ENCODE data around the gene GNB3. TPM values are rescaled to one million over a fixed set of nuclear protein-coding genes. Genes with fewer than 3 reads are reported as not detected.

The GNB3 gene
- not detected in 2 replicates for total RNA-seq (2014; rRNA removed; shearing (Covaris generic))

GRCh38 chr12:6840761-6841515 lies at the start of gene GNB3:
TSS of gene GNB3 (plus strand) at chr12:6840925. CDS start at chr12:6841288, 363 bp downstream.
- Histone ChIP-seq H3K4me3 (no peak within 1 kb of the TSS), H3K27ac (no peak within 1 kb of the TSS), H3K4me1 (replicated peaks) (no peaks in the 10 kb centered on the region), H3K27me3 (replicated peaks) (peaks cover 15% of the 10 kb centered on the region), H3K9me3 (replicated peaks) (no peaks in the 10 kb centered on the region; the same call in 1 of the 2 replicates), H3K36me3 (peaks cover 11% of the 10 kb centered on the region)
- no peak for DNase-seq (ENCODE audit: low read depth in 1 of 2, low spot score in 2 of 2)

GRCh38 chr12:6791931-6792520 lies 48.7 kb upstream of the GNB3 start:
- DNase-seq (ENCODE audit: low read depth in 1 of 2, low spot score in 2 of 2) = no peak
- no peaks in the 10 kb centered on the region for H3K4me1 ChIP-seq (replicated peaks)
- H3K27me3 ChIP-seq (replicated peaks) = 0 out of 2 replicates have a peak, but pooled peaks cover 6% of the 10 kb centered on the region
- H3K9me3 ChIP-seq (replicated peaks) = no peaks in the 10 kb centered on the region
- H3K4me3 ChIP-seq = no peak overlapping the region
- H3K36me3 ChIP-seq = no peaks in the 10 kb centered on the region
- no peak overlapping the region for H3K27ac ChIP-seq

GRCh38 chr12:6792522-6793201 lies 48.1 kb upstream of the GNB3 start:
- H3K36me3 ChIP-seq = no peaks in the 10 kb centered on the region
- H3K4me1 ChIP-seq (replicated peaks) = no peaks in the 10 kb centered on the region
- no peak overlapping the region for H3K4me3 ChIP-seq
- H3K27me3 ChIP-seq (replicated peaks) = 0 out of 2 replicates have a peak, but pooled peaks cover 6% of the 10 kb centered on the region
- DNase-seq (ENCODE audit: low read depth in 1 of 2, low spot score in 2 of 2) = no peak
- H3K27ac ChIP-seq = no peak overlapping the region
- no peaks in the 10 kb centered on the region for H3K9me3 ChIP-seq (replicated peaks)

- Histone ChIP-seq H3K36me3 (no peaks in the 10 kb centered on the region), H3K4me3 (no peak overlapping the region), H3K9me3 (replicated peaks) (no peaks in the 10 kb centered on the region), H3K27me3 (replicated peaks) (0 out of 2 replicates have a peak, but pooled peaks cover 6% of the 10 kb centered on the region), H3K4me1 (replicated peaks) (no peaks in the 10 kb centered on the region), H3K27ac (no peak overlapping the region)
- no peak for DNase-seq (ENCODE audit: low read depth in 1 of 2, low spot score in 2 of 2)
Measured at GRCh38 chr12:6795088-6795487, 45.6 kb upstream of the GNB3 start.

- no peaks in the 10 kb centered on the region for H3K9me3 ChIP-seq (replicated peaks)
- no peak for DNase-seq (ENCODE audit: low read depth in 1 of 2, low spot score in 2 of 2)
- H3K4me1 ChIP-seq (replicated peaks) = no peaks in the 10 kb centered on the region
- H3K36me3 ChIP-seq = no peaks in the 10 kb centered on the region
- H3K27me3 ChIP-seq (replicated peaks) = 0 out of 2 replicates have a peak, but pooled peaks cover 6% of the 10 kb centered on the region
- H3K4me3 ChIP-seq = no peak overlapping the region
- no peak overlapping the region for H3K27ac ChIP-seq
Measured at GRCh38 chr12:6796576-6796975, 44.1 kb upstream of the GNB3 start.

GRCh38 chr12:6799147-6799546 lies 41.6 kb upstream of the GNB3 start:
- Histone ChIP-seq H3K27me3 (replicated peaks) (0 out of 2 replicates have a peak, but pooled peaks cover 3% of the 10 kb centered on the region), H3K4me1 (replicated peaks) (no peaks in the 10 kb centered on the region), H3K36me3 (no peaks in the 10 kb centered on the region), H3K27ac (no peak overlapping the region), H3K9me3 (replicated peaks) (peaks cover under 1% of the 10 kb centered on the region; the same call in 1 of the 2 replicates), H3K4me3 (no peak overlapping the region)
- no peak for DNase-seq (ENCODE audit: low read depth in 1 of 2, low spot score in 2 of 2)

- no peak for DNase-seq (ENCODE audit: low read depth in 1 of 2, low spot score in 2 of 2)
- Histone ChIP-seq H3K9me3 (replicated peaks) (peaks cover 6% of the 10 kb centered on the region; the same call in 1 of the 2 replicates), H3K4me3 (no peak overlapping the region), H3K27ac (no peak overlapping the region), H3K4me1 (replicated peaks) (no peaks in the 10 kb centered on the region), H3K36me3 (no peaks in the 10 kb centered on the region), H3K27me3 (replicated peaks) (peaks cover 7% of the 10 kb centered on the region)
Measured at GRCh38 chr12:6807170-6807569, 33.6 kb upstream of the GNB3 start.

- no peak overlapping the region for H3K27ac ChIP-seq
- no peaks in the 10 kb centered on the region for H3K4me1 ChIP-seq (replicated peaks)
- H3K9me3 ChIP-seq (replicated peaks) = peaks cover 6% of the 10 kb centered on the region; the same call in 1 of the 2 replicates
- H3K4me3 ChIP-seq = no peak overlapping the region
- peaks cover 20% of the 10 kb centered on the region for H3K27me3 ChIP-seq (replicated peaks)
- no peaks in the 10 kb centered on the region for H3K36me3 ChIP-seq
- DNase-seq (ENCODE audit: low read depth in 1 of 2, low spot score in 2 of 2) = no peak
Measured at GRCh38 chr12:6809056-6809455, 31.7 kb upstream of the GNB3 start.

- no peaks in the 10 kb centered on the region for H3K4me1 ChIP-seq (replicated peaks)
- DNase-seq (ENCODE audit: low read depth in 1 of 2, low spot score in 2 of 2) = no peak
- no peak overlapping the region for H3K4me3 ChIP-seq
- H3K27ac ChIP-seq = no peak overlapping the region
- H3K9me3 ChIP-seq (replicated peaks) = no peaks in the 10 kb centered on the region
- no peaks in the 10 kb centered on the region for H3K36me3 ChIP-seq
- H3K27me3 ChIP-seq (replicated peaks) = peaks cover 26% of the 10 kb centered on the region
Measured at GRCh38 chr12:6810758-6811157, 30.0 kb upstream of the GNB3 start.

GRCh38 chr12:6813363-6813762 lies 27.4 kb upstream of the GNB3 start:
- Histone ChIP-seq H3K9me3 (replicated peaks) (no peaks in the 10 kb centered on the region), H3K27me3 (replicated peaks) (peaks cover 26% of the 10 kb centered on the region), H3K27ac (no peak overlapping the region), H3K4me3 (no peak overlapping the region), H3K36me3 (no peaks in the 10 kb centered on the region), H3K4me1 (replicated peaks) (no peaks in the 10 kb centered on the region)
- no peak for DNase-seq (ENCODE audit: low read depth in 1 of 2, low spot score in 2 of 2)

- Histone ChIP-seq H3K27ac (no peak overlapping the region), H3K9me3 (replicated peaks) (no peaks in the 10 kb centered on the region), H3K36me3 (no peaks in the 10 kb centered on the region), H3K4me3 (no peak overlapping the region), H3K4me1 (replicated peaks) (no peaks in the 10 kb centered on the region), H3K27me3 (replicated peaks) (peaks cover 43% of the 10 kb centered on the region)
- DNase-seq (ENCODE audit: low read depth in 1 of 2, low spot score in 2 of 2) = no peak
Measured at GRCh38 chr12:6816598-6816997, 24.1 kb upstream of the GNB3 start.

- Histone ChIP-seq H3K4me1 (replicated peaks) (no peaks in the 10 kb centered on the region), H3K4me3 (no peak overlapping the region), H3K27ac (no peak overlapping the region), H3K9me3 (replicated peaks) (no peaks in the 10 kb centered on the region), H3K36me3 (no peaks in the 10 kb centered on the region), H3K27me3 (replicated peaks) (peaks cover 48% of the 10 kb centered on the region)
- DNase-seq (ENCODE audit: low read depth in 1 of 2, low spot score in 2 of 2) = no peak
Measured at GRCh38 chr12:6817098-6817497, 23.6 kb upstream of the GNB3 start.

GRCh38 chr12:6817662-6818157 lies 23.0 kb upstream of the GNB3 start:
- DNase-seq (ENCODE audit: low read depth in 1 of 2, low spot score in 2 of 2) = no peak
- H3K27me3 ChIP-seq (replicated peaks) = peaks cover 53% of the 10 kb centered on the region
- H3K27ac ChIP-seq = no peak overlapping the region
- H3K9me3 ChIP-seq (replicated peaks) = no peaks in the 10 kb centered on the region
- H3K36me3 ChIP-seq = no peaks in the 10 kb centered on the region
- H3K4me3 ChIP-seq = no peak overlapping the region
- no peaks in the 10 kb centered on the region for H3K4me1 ChIP-seq (replicated peaks)

GRCh38 chr12:6818222-6818621 lies 22.5 kb upstream of the GNB3 start:
- H3K27ac ChIP-seq = no peak overlapping the region
- H3K9me3 ChIP-seq (replicated peaks) = no peaks in the 10 kb centered on the region
- H3K36me3 ChIP-seq = no peaks in the 10 kb centered on the region
- H3K4me3 ChIP-seq = no peak overlapping the region
- DNase-seq (ENCODE audit: low read depth in 1 of 2, low spot score in 2 of 2) = no peak
- peaks cover 53% of the 10 kb centered on the region for H3K27me3 ChIP-seq (replicated peaks)
- H3K4me1 ChIP-seq (replicated peaks) = no peaks in the 10 kb centered on the region
